ENCODE results near the gene AP1S1. TPM values are rescaled to one million over a fixed set of nuclear protein-coding genes. Genes with fewer than 3 reads are reported as not detected.

The AP1S1 gene
- total and polyA plus RNA-seq, 2 donors (not counting 3 experiments of a cell fraction or from before 2014, with no cell fraction given), result 93.3 to 106 TPM

- intact Hi-C loops (cut with micrococcal nuclease), result loop anchor here (10.0 kb wide), 1 partner anchor 1023 kb away; the partner anchor contains the start of genes AP4M1 and MCM7
- DNase-seq (ENCODE audit: low read depth, low spot score) (peak; percentile 36), FAIRE-seq (no peak)
- no TSS peak for BruUV-seq (replicated peaks)
- Histone ChIP-seq H3K27me3 (ENCODE audit: control insufficient read depth in 2 of 2, insufficient read depth in 2 of 2, low read length in 2 of 2) (no peaks in the 10 kb centered on the region), H3K9me1 (replicated peaks; ENCODE audit: control insufficient read depth, extremely low read depth, insufficient read depth, low read length) (no peaks in the 10 kb centered on the region), H4K20me1 (replicated peaks; ENCODE audit: control insufficient read depth, extremely low read depth, insufficient read depth, low read length) (no peaks in the 10 kb centered on the region), H3K9ac (replicated peaks; ENCODE audit: extremely low read depth, insufficient read depth, low read length) (peak overlapping the region; percentile 100), H3K4me3 (replicated peaks in 1 of 3; ENCODE audit: insufficient read depth in 1 of 3, low read depth in 1 of 3, low read length in 3 of 3) (peak overlapping the region; percentile 87 to 98 (median 88)), H3K4me1 (ENCODE audit: control insufficient read depth, extremely low read depth, insufficient read depth, low read length) (peaks cover 50% of the 10 kb centered on the region), H2AFZ (ENCODE audit: low read depth, low read length) (no peak overlapping the region), H3K36me3 (ENCODE audit: control insufficient read depth in 2 of 2, extremely low read depth in 1 of 2, insufficient read depth in 2 of 2, low read length in 2 of 2) (peaks cover 25 to 33% of the 10 kb centered on the region in 2 experiments), H3K9me3 (replicated peaks; ENCODE audit: control insufficient read depth, insufficient read depth, low read length) (no peaks in the 10 kb centered on the region), H3K4me2 (ENCODE audit: insufficient read depth, low read length) (peak overlapping the region; percentile 84), H3K27ac (ENCODE audit: insufficient read depth, low read depth, low read length) (peak overlapping the region; percentile 83), H3K79me2 (ENCODE audit: control insufficient read depth, insufficient read depth, low read length) (peaks cover 53% of the 10 kb centered on the region)
- dilution Hi-C loops (cut with MboI; ENCODE audit: extremely low pct_ligation_motif_present, low sequenced_read_pairs), result no loop called here
- TF ChIP-seq GATA2 (IDR thresholded peaks at IDR 0.05; ENCODE audit: insufficient read depth, insufficient read length, low read depth, low read length) (no peak), POLR2AphosphoS5 (IDR thresholded peaks at IDR 0.05; ENCODE audit: insufficient read depth, low read depth, low read length) (peak; percentile 97), POLR2A (IDR thresholded peaks at IDR 0.05; ENCODE audit: low read depth, low read length) (peak; percentile 100)
- CTCF ChIA-PET, result interaction anchor here (0.6 to 3.9 kb wide), 3 partner anchors 29 to 191 kb away, joined by 3 to 41 read pairs (median 38); no protein-coding TSS in a partner anchor
- POLR2A ChIA-PET, result interaction anchor here (1.3 to 6.3 kb wide), 9 partner anchors 9 to 43 kb away, joined by 4 to 132 read pairs (median 27); partner anchors contain the start of gene TRIM56
Measured at GRCh38 chr7:101128040-101128834, 26.0 kb upstream of the AP1S1 start.

- Histone ChIP-seq H3K9ac (replicated peaks; ENCODE audit: extremely low read depth, insufficient read depth, low read length) (peak overlapping the region; percentile 100), H3K9me3 (replicated peaks; ENCODE audit: control insufficient read depth, insufficient read depth, low read length) (no peaks in the 10 kb centered on the region), H3K79me2 (ENCODE audit: control insufficient read depth, insufficient read depth, low read length) (peaks cover 51% of the 10 kb centered on the region), H3K4me1 (ENCODE audit: control insufficient read depth, extremely low read depth, insufficient read depth, low read length) (peaks cover 50% of the 10 kb centered on the region), H3K27ac (ENCODE audit: insufficient read depth, low read depth, low read length) (peak overlapping the region; percentile 83), H3K27me3 (ENCODE audit: control insufficient read depth in 2 of 2, insufficient read depth in 2 of 2, low read length in 2 of 2) (no peaks in the 10 kb centered on the region), H3K9me1 (replicated peaks; ENCODE audit: control insufficient read depth, extremely low read depth, insufficient read depth, low read length) (no peaks in the 10 kb centered on the region), H3K4me2 (ENCODE audit: insufficient read depth, low read length) (peak overlapping the region; percentile 84), H3K36me3 (ENCODE audit: control insufficient read depth in 2 of 2, extremely low read depth in 1 of 2, insufficient read depth in 2 of 2, low read length in 2 of 2) (peaks cover 33 to 46% of the 10 kb centered on the region in 2 experiments), H3K4me3 (replicated peaks in 1 of 3; ENCODE audit: insufficient read depth in 1 of 3, low read depth in 1 of 3, low read length in 3 of 3) (peak overlapping the region in 2 of 3 experiments; percentile 87 to 98), H4K20me1 (replicated peaks; ENCODE audit: control insufficient read depth, extremely low read depth, insufficient read depth, low read length) (no peaks in the 10 kb centered on the region), H2AFZ (ENCODE audit: low read depth, low read length) (no peak overlapping the region)
- FAIRE-seq (no peak), DNase-seq (ENCODE audit: low read depth, low spot score) (no peak)
- CTCF ChIA-PET, result interaction anchor here (0.8 to 2.9 kb wide), 3 partner anchors 13 to 35 kb away, joined by 3 to 25 read pairs (median 3); no protein-coding TSS in a partner anchor
- no peak for TF ChIP-seq MYC (IDR thresholded peaks at IDR 0.05; ENCODE audit: low read depth, low read length)
- TF ChIP-seq GATA2 (IDR thresholded peaks at IDR 0.05; ENCODE audit: insufficient read depth, insufficient read length, low read depth, low read length), result no peak
- TF ChIP-seq EZH2 (IDR thresholded peaks at IDR 0.05; ENCODE audit: borderline replicate concordance, low read depth, low read length, severe bottlenecking), result no peak
- TF ChIP-seq MAX (IDR thresholded peaks at IDR 0.05; ENCODE audit: insufficient read depth, insufficient read length), result no peak
- no peak for TF ChIP-seq CTCF (IDR thresholded peaks at IDR 0.05; ENCODE audit: extremely low read depth in 1 of 2, insufficient read depth in 1 of 2, low read depth in 1 of 2, low read length in 2 of 2)
- TF ChIP-seq POLR2AphosphoS5 (IDR thresholded peaks at IDR 0.05; ENCODE audit: insufficient read depth, low read depth, low read length), result peak; percentile 17
- POLR2A ChIA-PET, result interaction anchor here (0.7 to 6.3 kb wide), 7 partner anchors 7 to 327 kb away, joined by 8 to 132 read pairs (median 9); no protein-coding TSS in a partner anchor
- BruUV-seq (replicated peaks), result no TSS peak
- intact Hi-C loops (cut with micrococcal nuclease) (loop anchor here (10.0 kb wide), 1 partner anchor 1025 kb away; the partner anchor contains the start of genes AP4M1 and MCM7), dilution Hi-C loops (cut with MboI; ENCODE audit: extremely low pct_ligation_motif_present, low sequenced_read_pairs) (no loop called here)
Measured at GRCh38 chr7:101129603-101130117, 24.6 kb upstream of the AP1S1 start.

Measured in endothelial cell of umbilical vein (primary cell).